PC-3 (cell line): ENCODE measurements around the gene MCRIP2. TPM values are rescaled to one million over a fixed set of nuclear protein-coding genes. Genes with fewer than 3 reads are reported as not detected.

ENCODE experiments used
- ATAC-seq: fragments of 200-7000 bp; cut with Tn5 transposase; 2 replicates; pipeline ENCODE4 v1.9.1; 2020; ENCODE audit warnings: mild to moderate bottlenecking, moderate library complexity
- BruUV-seq: library from RNA; stranded (reverse); fragments of 400-500 nt; replicated peaks from 2 replicates; lab custom pipeline; 2021; lab: Mats Ljungman, UMichigan
- CTCF ChIA-PET: fragments of 300-600 bp; sonication (Branson Sonifier 250); formaldehyde crosslinking; loops from one replicate; lab custom pipeline; 2022; ENCODE audit warnings: antibody characterized with exemption; lab: Charles Lee
- POLR2A ChIA-PET: fragments of 300-600 bp; sonication (Branson Sonifier 250); formaldehyde crosslinking; loops from one replicate; lab custom pipeline; 2022; ENCODE audit warnings: antibody characterized with exemption; ENCODE audit not compliant: unreplicated experiment; lab: Charles Lee
- DNase-seq: peaks from one replicate; pipeline ENCODE4 v3.0.0-alpha.2; 2015
- H2AFZ ChIP-seq: fragments of 300-600 bp; sonication (generic); 2 replicates; pipeline ENCODE4 v1.6.0; 2016; ENCODE audit warnings: antibody characterized with exemption, low read length
- H3F3A ChIP-seq: fragments of 300-600 bp; sonication (generic); one replicate; pipeline ENCODE4 v1.6.0; 2017; ENCODE audit warnings: antibody characterized with exemption, low read length, control low read depth, mild to moderate bottlenecking; ENCODE audit not compliant: unreplicated experiment
- H3K27ac ChIP-seq: fragments of 300-600 bp; sonication (generic); 2 replicates; pipeline ENCODE4 v1.5.1; 2016; ENCODE audit warnings: mild to moderate bottlenecking, low read length
- H3K27me3 ChIP-seq: fragments of 300-600 bp; sonication (generic); 2 replicates; pipeline ENCODE4 v1.6.1; 2016; ENCODE audit warnings: low read length, mixed read lengths
- H3K36me3 ChIP-seq: fragments of 300-600 bp; sonication (generic); 2 replicates; pipeline ENCODE4 v1.6.1; 2016; ENCODE audit warnings: low read depth, mixed run types, low read length, mixed read lengths
- H3K4me1 ChIP-seq: fragments of 300-600 bp; sonication (generic); 2 replicates; pipeline ENCODE4 v1.5.1; 2016; ENCODE audit warnings: low read length; ENCODE audit not compliant: insufficient read depth
- H3K4me2 ChIP-seq: fragments of 300-600 bp; sonication (generic); 2 replicates; pipeline ENCODE4 v1.6.0; 2016; ENCODE audit warnings: low read length
- H3K4me3 ChIP-seq: fragments of 300-600 bp; sonication (generic); 2 replicates; pipeline ENCODE4 v1.5.1; 2016; ENCODE audit warnings: mild to moderate bottlenecking, low read length, mixed read lengths
- H3K79me2 ChIP-seq: fragments of 300-600 bp; sonication (generic); 2 replicates; pipeline ENCODE4 v1.6.1; 2017; ENCODE audit warnings: low read length, mixed read lengths
- H3K9ac ChIP-seq: fragments of 300-600 bp; sonication (generic); 2 replicates; pipeline ENCODE4 v1.6.0; 2016; ENCODE audit warnings: mild to moderate bottlenecking, low read length
- H3K9me2 ChIP-seq: fragments of 300-600 bp; sonication (generic); replicated peaks from 2 replicates; pipeline ENCODE4 v1.6.1; 2016; ENCODE audit warnings: mixed run types, low read length, mixed read lengths
- H3K9me3 ChIP-seq: fragments of 300-600 bp; sonication (generic); 2 replicates; pipeline ENCODE4 v1.6.1; 2016; ENCODE audit warnings: low read length, mixed read lengths
- H4K20me1 ChIP-seq: fragments of 300-600 bp; sonication (generic); 2 replicates; pipeline ENCODE4 v1.6.1; 2016; ENCODE audit warnings: low read length, mixed read lengths
- EZH2 ChIP-seq: fragments of 300-600 bp; sonication (generic); IDR thresholded peaks from one replicate; pipeline ENCODE4 v1.6.1; 2017; ENCODE audit warnings: antibody characterized with exemption, mild to moderate bottlenecking, low read length; ENCODE audit not compliant: unreplicated experiment
- EZH2phosphoT487 ChIP-seq: fragments of 300-600 bp; sonication (generic); IDR thresholded peaks from 2 replicates; pipeline ENCODE4 v1.6.1; 2018; ENCODE audit warnings: mild to moderate bottlenecking, antibody characterized with exemption, low read length, borderline replicate concordance
- intact Hi-C: fragments of 100-400 bp; cut with micrococcal nuclease; formaldehyde crosslinking; loops from 2 replicates; pipeline ENCODE4 v1.9.0; 2023
- total RNA-seq: library from RNA; depleted of rRNA; stranded (reverse); fragments of >200 nt; gene quantifications from 2 replicates; pipeline ENCODE4 v1.2.3, GENCODE V29; 2014
- TF ChIP-seq, protein P1 (sequence below): fragments of 300-600 bp; sonication (generic); conservative IDR thresholded peaks from 2 replicates; pipeline ENCODE4 v1.5.1; 2017; ENCODE audit warnings: antibody characterized with exemption, low read depth, mild to moderate bottlenecking, low read length

The MCRIP2 gene
- total RNA-seq, 1 experiment from 2014 or later, result 83.5 TPM

DNA sequence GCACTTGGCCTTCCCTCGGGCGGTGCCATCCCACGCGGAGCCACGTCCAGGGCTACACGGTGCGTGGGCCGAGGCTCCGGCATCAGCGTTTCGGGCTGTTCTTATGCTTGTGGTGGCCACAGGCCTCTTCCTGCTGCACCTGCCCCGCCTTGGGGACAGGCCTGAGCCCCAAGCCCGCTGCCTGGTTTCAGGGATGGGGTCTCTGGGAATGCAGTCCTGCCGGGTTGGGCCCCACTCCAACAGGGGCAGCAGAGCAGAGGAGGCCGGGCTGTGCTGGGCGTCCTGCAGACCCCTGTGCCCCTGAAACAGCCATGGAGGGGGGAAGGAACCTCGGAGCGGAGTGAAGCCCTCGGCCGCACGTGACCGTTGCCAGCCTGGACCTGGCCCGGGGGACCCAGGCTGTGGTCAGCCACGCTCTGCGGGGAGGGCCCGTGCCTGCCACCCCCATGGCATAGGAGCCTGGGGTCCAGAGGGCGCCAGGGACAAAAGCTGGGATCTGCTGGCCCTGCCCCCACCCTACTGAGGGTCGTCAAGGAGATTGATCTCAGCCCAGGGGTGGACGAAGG lies 11.3 kb upstream of the MCRIP2 start:
- no peak overlapping the region for H3K4me2 ChIP-seq
- ATAC-seq (no peak), DNase-seq (no peak)
- no peaks in the 10 kb centered on the region for H3F3A ChIP-seq
- intact Hi-C loops, result no loop called here
- H3K4me3 ChIP-seq, result no peak overlapping the region
- H3K79me2 ChIP-seq, result peaks cover 6% of the 10 kb centered on the region
- H3K4me1 ChIP-seq, result peaks cover 17% of the 10 kb centered on the region
- no peak overlapping the region for H3K9ac ChIP-seq
- no peak overlapping the region for H2AFZ ChIP-seq
- CTCF ChIA-PET, result no interaction called here
- no peaks in the 10 kb centered on the region for H3K36me3 ChIP-seq
- H3K9me3 ChIP-seq, result no peaks in the 10 kb centered on the region
- no TSS peak for BruUV-seq
- TF ChIP-seq EZH2, result no peak
- TF ChIP-seq, protein P1, sequence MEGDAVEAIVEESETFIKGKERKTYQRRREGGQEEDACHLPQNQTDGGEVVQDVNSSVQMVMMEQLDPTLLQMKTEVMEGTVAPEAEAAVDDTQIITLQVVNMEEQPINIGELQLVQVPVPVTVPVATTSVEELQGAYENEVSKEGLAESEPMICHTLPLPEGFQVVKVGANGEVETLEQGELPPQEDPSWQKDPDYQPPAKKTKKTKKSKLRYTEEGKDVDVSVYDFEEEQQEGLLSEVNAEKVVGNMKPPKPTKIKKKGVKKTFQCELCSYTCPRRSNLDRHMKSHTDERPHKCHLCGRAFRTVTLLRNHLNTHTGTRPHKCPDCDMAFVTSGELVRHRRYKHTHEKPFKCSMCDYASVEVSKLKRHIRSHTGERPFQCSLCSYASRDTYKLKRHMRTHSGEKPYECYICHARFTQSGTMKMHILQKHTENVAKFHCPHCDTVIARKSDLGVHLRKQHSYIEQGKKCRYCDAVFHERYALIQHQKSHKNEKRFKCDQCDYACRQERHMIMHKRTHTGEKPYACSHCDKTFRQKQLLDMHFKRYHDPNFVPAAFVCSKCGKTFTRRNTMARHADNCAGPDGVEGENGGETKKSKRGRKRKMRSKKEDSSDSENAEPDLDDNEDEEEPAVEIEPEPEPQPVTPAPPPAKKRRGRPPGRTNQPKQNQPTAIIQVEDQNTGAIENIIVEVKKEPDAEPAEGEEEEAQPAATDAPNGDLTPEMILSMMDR, result no peak
- no peak for TF ChIP-seq EZH2phosphoT487
- H3K27me3 ChIP-seq, result no peaks in the 10 kb centered on the region
- H4K20me1 ChIP-seq, result no peaks in the 10 kb centered on the region
- H3K9me2 ChIP-seq, result no peaks in the 10 kb centered on the region
- no peak overlapping the region for H3K27ac ChIP-seq
- POLR2A ChIA-PET, result no interaction called here

DNA sequence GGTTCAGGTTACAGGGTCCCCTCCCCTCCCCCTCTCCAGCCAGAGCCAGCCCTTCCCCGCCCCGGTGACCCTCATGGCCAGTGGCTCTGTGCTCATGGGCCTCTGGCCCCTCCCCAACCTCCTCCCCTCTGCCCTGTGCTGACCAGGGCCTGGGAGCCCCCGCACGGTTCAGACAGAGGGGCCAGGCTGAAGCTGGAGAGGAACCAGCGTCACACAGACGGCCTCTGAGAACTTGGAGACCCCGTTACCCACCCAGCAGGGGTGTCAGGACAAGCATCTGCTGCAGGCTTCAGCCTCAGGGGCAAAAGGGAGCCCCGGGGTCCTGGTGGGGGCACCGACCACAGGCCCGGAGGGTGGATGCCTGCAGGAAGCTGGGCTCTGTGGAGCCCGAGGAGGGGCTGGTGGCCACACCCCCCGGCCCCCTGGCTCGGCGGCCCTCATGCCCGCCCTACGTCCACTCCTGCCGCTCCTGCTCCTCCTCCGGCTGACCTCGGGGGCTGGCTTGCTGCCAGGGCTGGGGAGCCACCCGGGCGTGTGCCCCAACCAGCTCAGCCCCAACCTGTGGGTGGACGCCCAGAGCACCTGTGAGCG lies 10.7 kb upstream of the MCRIP2 start, which contains the start of gene WFIKKN1:
WFIKKN1 (plus strand) TSS at position 171 of the 591 bp plus-strand sequence; CDS start at position 440, 269 bp downstream.
- Histone ChIP-seq H3K9ac (no peak within 1 kb of the TSS), H3K4me1 (peaks cover 17% of the 10 kb centered on the region), H3F3A (no peaks in the 10 kb centered on the region), H3K79me2 (peaks cover 12% of the 10 kb centered on the region), H3K9me2 (no peaks in the 10 kb centered on the region), H3K36me3 (no peaks in the 10 kb centered on the region), H3K27ac (no peak within 1 kb of the TSS), H3K4me2 (no peak within 1 kb of the TSS), H3K4me3 (no peak within 1 kb of the TSS), H3K27me3 (no peaks in the 10 kb centered on the region), H4K20me1 (no peaks in the 10 kb centered on the region), H2AFZ (no peak within 1 kb of the TSS), H3K9me3 (no peaks in the 10 kb centered on the region)
- intact Hi-C loops, result no loop called here
- no peak for ATAC-seq
- ChIA-PET POLR2A (no interaction called here), CTCF (no interaction called here)
- no TSS peak for BruUV-seq
- TF ChIP-seq EZH2, result no peak
- TF ChIP-seq, protein P1, result no peak
- no peak for TF ChIP-seq EZH2phosphoT487
- no peak for DNase-seq

DNA sequence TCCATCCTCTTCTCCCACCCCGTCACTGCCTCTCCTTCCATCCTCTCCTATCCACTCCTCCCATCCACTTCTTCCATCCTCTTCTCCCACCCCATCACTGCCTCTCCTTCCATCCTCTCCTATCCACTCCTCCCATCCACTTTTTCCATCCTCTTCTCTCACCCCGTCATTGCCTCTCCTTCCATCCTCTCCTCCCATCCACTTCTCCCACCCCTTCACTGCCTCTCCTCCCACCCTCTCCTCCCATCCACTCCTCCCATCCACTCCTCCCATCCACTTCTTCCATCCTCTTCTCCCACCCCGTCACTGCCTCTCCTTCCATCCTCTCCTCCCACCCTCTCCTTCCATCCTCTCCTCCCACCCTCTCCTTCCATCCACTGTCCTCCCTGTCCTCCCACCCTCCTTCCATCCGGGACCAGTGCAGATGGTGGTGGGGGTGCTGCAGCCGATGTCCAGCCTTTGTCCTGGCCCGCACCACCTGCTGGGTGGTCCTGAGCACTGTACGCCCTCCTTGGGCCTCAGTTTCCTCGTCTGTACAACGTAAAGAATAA lies 9.7 kb upstream of the MCRIP2 start:
- no peaks in the 10 kb centered on the region for H4K20me1 ChIP-seq
- BruUV-seq, result no TSS peak
- no peaks in the 10 kb centered on the region for H3F3A ChIP-seq
- no peak overlapping the region for H3K4me3 ChIP-seq
- H3K36me3 ChIP-seq, result no peaks in the 10 kb centered on the region
- no peak overlapping the region for H2AFZ ChIP-seq
- H3K4me1 ChIP-seq, result peaks cover 9% of the 10 kb centered on the region
- intact Hi-C loops, result no loop called here
- POLR2A ChIA-PET, result no interaction called here
- H3K4me2 ChIP-seq, result no peak overlapping the region
- no peak for DNase-seq
- no peak overlapping the region for H3K9ac ChIP-seq
- H3K27ac ChIP-seq, result no peak overlapping the region
- peaks cover 12% of the 10 kb centered on the region for H3K79me2 ChIP-seq
- CTCF ChIA-PET, result no interaction called here
- H3K9me3 ChIP-seq, result no peaks in the 10 kb centered on the region
- H3K27me3 ChIP-seq, result no peaks in the 10 kb centered on the region
- TF ChIP-seq, protein P1, result no peak
- TF ChIP-seq EZH2phosphoT487 (no peak), EZH2 (no peak)
- no peak for ATAC-seq
- no peaks in the 10 kb centered on the region for H3K9me2 ChIP-seq
